HepG2 (cell line): ENCODE data around the gene NAA38. TPM values are rescaled to one million over a fixed set of nuclear protein-coding genes. Genes with fewer than 3 reads are reported as not detected.

Source experiments
- BORCS8-MEF2B ChIP-seq: sonication (generic); formaldehyde crosslinking; IDR thresholded peaks from 2 replicates; pipeline ENCODE4 v1.8.0; 2022; ENCODE audit warnings: mild to moderate bottlenecking, missing genetic modification reagents
- ELF1 ChIP-seq: sonication (generic); formaldehyde crosslinking; IDR thresholded peaks from 2 replicates; pipeline ENCODE4 v1.4.0; 2020; ENCODE audit warnings: missing genetic modification reagents
- HIVEP1 ChIP-seq: sonication (generic); formaldehyde crosslinking; IDR thresholded peaks from 2 replicates; pipeline ENCODE4 v1.4.0; 2020; ENCODE audit warnings: mild to moderate bottlenecking, missing genetic modification reagents
- HMGXB4 ChIP-seq, 2 experiments: sonication (generic) in 1 of 2; formaldehyde crosslinking in 1 of 2; IDR thresholded peaks; 2 replicates each; pipeline versions ENCODE4 v1.4.0 to v1.6.1; 2018 to 2020; ENCODE audit warnings: missing genetic modification reagents in 2 of 2, borderline replicate concordance in 1 of 2, low read depth in 1 of 2, mild to moderate bottlenecking in 1 of 2, missing biosample characterization in 1 of 2
- IRF9 ChIP-seq: sonication (generic); formaldehyde crosslinking; IDR thresholded peaks from 2 replicates; pipeline ENCODE4 v1.8.0; 2022; ENCODE audit warnings: missing genetic modification reagents, mild to moderate bottlenecking, borderline replicate concordance
- KDM2A ChIP-seq: sonication (generic); formaldehyde crosslinking; IDR thresholded peaks from 2 replicates; pipeline ENCODE4 v1.4.0; 2020; ENCODE audit warnings: low read depth, missing genetic modification reagents, borderline replicate concordance
- LBX2 ChIP-seq: sonication (generic); formaldehyde crosslinking; IDR thresholded peaks from 2 replicates; pipeline ENCODE4 v1.5.0; 2020; ENCODE audit warnings: missing genetic modification reagents, mild to moderate bottlenecking, borderline replicate concordance
- MED8 ChIP-seq: sonication (generic); formaldehyde crosslinking; IDR thresholded peaks from 2 replicates; pipeline ENCODE4 v1.8.1; 2023; ENCODE audit warnings: mild to moderate bottlenecking, missing genetic modification reagents; ENCODE audit not compliant: insufficient replicate concordance
- PRDM4 ChIP-seq: sonication (generic); formaldehyde crosslinking; IDR thresholded peaks from 2 replicates; pipeline ENCODE4 v1.9.0; 2021; ENCODE audit warnings: missing genetic modification reagents, borderline replicate concordance
- TMF1 ChIP-seq: sonication (generic); formaldehyde crosslinking; IDR thresholded peaks from 2 replicates; pipeline ENCODE4 v1.8.1; 2022; ENCODE audit warnings: low read depth, missing genetic modification reagents
- TOPORS ChIP-seq: sonication (generic); formaldehyde crosslinking; IDR thresholded peaks from 2 replicates; pipeline ENCODE4 v1.8.0; 2023; ENCODE audit warnings: mild to moderate bottlenecking, missing genetic modification reagents
- XBP1 ChIP-seq: sonication (generic); formaldehyde crosslinking; IDR thresholded peaks from 2 replicates; pipeline ENCODE4 v1.5.0; 2020; ENCODE audit warnings: missing genetic modification reagents
- ZNF253 ChIP-seq: sonication (generic); formaldehyde crosslinking; IDR thresholded peaks from 2 replicates; pipeline ENCODE4 v1.8.0; 2022; ENCODE audit warnings: mild to moderate bottlenecking, missing genetic modification reagents, borderline replicate concordance
- ZNF296 ChIP-seq: sonication (generic); formaldehyde crosslinking; conservative IDR thresholded peaks from 2 replicates; pipeline ENCODE4 v1.5.0; 2020; ENCODE audit warnings: mild to moderate bottlenecking, missing genetic modification reagents
- ZNF326 ChIP-seq: sonication (generic); formaldehyde crosslinking; IDR thresholded peaks from 2 replicates; pipeline ENCODE4 v1.4.0; 2020; ENCODE audit warnings: missing genetic modification reagents, borderline replicate concordance
- ZNF570 ChIP-seq: sonication (generic); formaldehyde crosslinking; IDR thresholded peaks from 2 replicates; pipeline ENCODE4 v1.4.0; 2020; ENCODE audit warnings: mild to moderate bottlenecking, missing genetic modification reagents, borderline replicate concordance
- ZNF589 ChIP-seq: sonication (generic); formaldehyde crosslinking; conservative IDR thresholded peaks from 2 replicates; pipeline ENCODE4 v1.8.0; 2022; ENCODE audit warnings: mild to moderate bottlenecking, moderate library complexity, missing genetic modification reagents
- ZNF850 ChIP-seq: sonication (generic); formaldehyde crosslinking; conservative IDR thresholded peaks from 2 replicates; pipeline ENCODE4 v1.9.0; 2021; ENCODE audit warnings: mild to moderate bottlenecking, missing genetic modification reagents
- ZXDC ChIP-seq: sonication (generic); formaldehyde crosslinking; IDR thresholded peaks from 2 replicates; pipeline ENCODE4 v1.5.0; 2020; ENCODE audit warnings: mild to moderate bottlenecking, missing genetic modification reagents
- polyA plus RNA-seq, 8 experiments: library from polyadenylated mRNA; depleted of rRNA in 3 of 8; stranded (reverse) in 7 of 8; unstranded in 1 of 8; fragments of >200 nt; fragmentation: Illumina TruSeq in 4 of 8; extraction: Trizol in 4 of 8; gene quantifications; 2 replicates each; pipeline versions ENCODE4 v1.2.1 to v1.2.3, GENCODE V29; 2011 to 2016; ENCODE audit warnings: low read depth in 4 of 8, missing spikeins in 1 of 8, mixed read lengths in 1 of 8; ENCODE audit not compliant: insufficient read depth in 1 of 8
- total RNA-seq, 5 experiments: library from RNA; depleted of rRNA; stranded (reverse); fragments of >200 nt; fragmentation: Illumina TruSeq; extraction: Trizol; gene quantifications; 2 replicates each; pipeline ENCODE4 v1.2.3, GENCODE V29; 2016; ENCODE audit warnings: low read depth in 1 of 5

Gene NAA38
- total and polyA plus RNA-seq, 2 of the 13 experiments (the other 11 are each of a cell fraction or from before 2014, with no cell fraction given): 46.9 to 91.6 TPM

- TF ChIP-seq HIVEP1 (CRISPR knock-in tag): no peak
- no peak for TF ChIP-seq ZNF570 (CRISPR knock-in tag)
- no peak for TF ChIP-seq PRDM4 (CRISPR knock-in tag)
- no peak for TF ChIP-seq BORCS8-MEF2B (CRISPR knock-in tag)
- TF ChIP-seq TOPORS (CRISPR knock-in tag): no peak
- TF ChIP-seq MED8 (CRISPR knock-in tag): no peak
- TF ChIP-seq ZNF589 (CRISPR knock-in tag): no peak
- no peak for TF ChIP-seq ZXDC
- no peak for TF ChIP-seq XBP1 (CRISPR knock-in tag)
- TF ChIP-seq HMGXB4 (CRISPR knock-in tag; IDR thresholded peaks at IDR 0.05; ENCODE audit: borderline replicate concordance in 1 of 2, low read depth in 1 of 2): peak in 1 of 2 experiments; percentile 49; a peak in 1 of 4 replicates
- no peak for TF ChIP-seq ZNF326 (CRISPR knock-in tag)
- no peak for TF ChIP-seq TMF1 (CRISPR knock-in tag)
- TF ChIP-seq IRF9: no peak
- TF ChIP-seq LBX2 (CRISPR knock-in tag): no peak
- no peak; the same call in 1 of the 2 replicates for TF ChIP-seq KDM2A
- TF ChIP-seq ELF1 (CRISPR knock-in tag): no peak
- TF ChIP-seq ZNF253: 0 out of 2 replicates have a peak, but pooled peaks have one; percentile 46
- no peak for TF ChIP-seq ZNF850 (CRISPR knock-in tag)
- TF ChIP-seq ZNF296 (CRISPR knock-in tag): no peak
Measured at GRCh38 chr17:7842380-7843256, 14.7 kb downstream of the NAA38 start (continued).
